ENCODE measurements around the gene CDH4.

CDH4 gene

GRCh38 chr20:61803915-61804751 is 552.1 kb downstream of the CDH4 start:
- TF ChIP-seq CTCF (IDR thresholded peaks at IDR 0.05) (no peak), ZFX (IDR thresholded peaks at IDR 0.05; ENCODE audit: borderline replicate concordance) (no peak)
- H3K27ac ChIP-seq, result no peak overlapping the region

DNA sequence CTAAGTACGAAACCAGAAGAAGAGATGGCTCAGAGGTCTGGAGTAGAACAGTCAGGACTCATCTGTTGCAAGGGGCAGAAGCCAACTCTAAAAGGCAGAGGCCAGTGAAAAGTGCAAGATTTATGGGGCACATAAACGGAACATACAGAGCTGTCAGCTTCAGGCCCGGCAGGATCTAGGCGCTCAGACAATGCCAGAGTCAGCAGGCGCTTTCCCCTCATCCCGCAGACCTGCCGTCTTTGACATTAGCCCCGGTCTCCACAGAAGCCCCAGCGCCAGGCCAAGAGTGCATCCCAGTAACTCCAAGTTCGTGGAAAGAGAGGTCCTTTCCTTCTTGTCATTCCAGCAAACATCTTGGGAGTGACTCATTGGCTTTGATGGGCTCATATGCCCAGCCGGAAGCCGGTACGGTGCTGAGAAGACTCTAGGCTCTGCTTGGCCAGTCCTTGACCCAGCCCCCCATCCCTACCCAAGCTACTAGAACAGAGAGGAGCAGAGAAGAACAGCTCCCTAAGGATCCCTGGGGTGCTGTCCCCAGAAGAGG is 552.8 kb downstream of the CDH4 start:
- TF ChIP-seq CTCF (IDR thresholded peaks at IDR 0.05), result no peak
- TF ChIP-seq ZFX (IDR thresholded peaks at IDR 0.05; ENCODE audit: borderline replicate concordance), result no peak
- H3K27ac ChIP-seq, result no peak overlapping the region

DNA sequence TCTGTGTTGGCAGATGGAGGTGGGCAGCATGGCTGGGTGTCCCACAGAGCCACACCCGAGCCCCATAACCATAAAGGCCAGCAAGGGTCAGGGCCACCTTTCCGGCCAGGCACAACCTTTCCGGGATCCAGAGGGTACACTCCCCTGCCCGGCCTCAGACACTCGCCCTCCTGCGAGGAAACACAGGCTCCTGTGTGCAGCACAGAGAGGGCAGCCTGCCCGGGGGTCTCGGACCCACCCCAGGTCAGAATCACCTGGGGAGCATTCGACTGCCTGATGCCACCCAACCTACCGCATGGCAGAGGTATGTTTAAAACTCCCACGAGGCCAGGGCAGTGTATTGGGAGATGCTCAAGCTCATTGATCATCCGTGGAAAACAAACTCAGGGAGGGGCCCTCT is 553.3 kb downstream of the CDH4 start:
- H3K27ac ChIP-seq, result no peak overlapping the region
- TF ChIP-seq ZFX (IDR thresholded peaks at IDR 0.05; ENCODE audit: borderline replicate concordance) (no peak), CTCF (IDR thresholded peaks at IDR 0.05) (no peak)

- TF ChIP-seq CTCF (IDR thresholded peaks at IDR 0.05) (no peak), ZFX (IDR thresholded peaks at IDR 0.05; ENCODE audit: borderline replicate concordance) (no peak)
These were observed 553.7 kb downstream of the CDH4 start for GRCh38 chr20:61805781-61806180.

GRCh38 chr20:61806314-61806713 is 554.3 kb downstream of the CDH4 start:
- TF ChIP-seq ZFX (IDR thresholded peaks at IDR 0.05; ENCODE audit: borderline replicate concordance), result no peak
- TF ChIP-seq CTCF (IDR thresholded peaks at IDR 0.05), result no peak
- H3K27ac ChIP-seq, result no peak overlapping the region

More at GRCh38 chr20:61805781-61806180, 553.7 kb downstream of the CDH4 start:
- no peak overlapping the region for H3K27ac ChIP-seq

GRCh38 chr20:61806995-61807394 is 554.9 kb downstream of the CDH4 start:
- TF ChIP-seq ZFX (IDR thresholded peaks at IDR 0.05; ENCODE audit: borderline replicate concordance), result no peak
- no peak for TF ChIP-seq CTCF (IDR thresholded peaks at IDR 0.05)
- no peak overlapping the region for H3K27ac ChIP-seq

DNA sequence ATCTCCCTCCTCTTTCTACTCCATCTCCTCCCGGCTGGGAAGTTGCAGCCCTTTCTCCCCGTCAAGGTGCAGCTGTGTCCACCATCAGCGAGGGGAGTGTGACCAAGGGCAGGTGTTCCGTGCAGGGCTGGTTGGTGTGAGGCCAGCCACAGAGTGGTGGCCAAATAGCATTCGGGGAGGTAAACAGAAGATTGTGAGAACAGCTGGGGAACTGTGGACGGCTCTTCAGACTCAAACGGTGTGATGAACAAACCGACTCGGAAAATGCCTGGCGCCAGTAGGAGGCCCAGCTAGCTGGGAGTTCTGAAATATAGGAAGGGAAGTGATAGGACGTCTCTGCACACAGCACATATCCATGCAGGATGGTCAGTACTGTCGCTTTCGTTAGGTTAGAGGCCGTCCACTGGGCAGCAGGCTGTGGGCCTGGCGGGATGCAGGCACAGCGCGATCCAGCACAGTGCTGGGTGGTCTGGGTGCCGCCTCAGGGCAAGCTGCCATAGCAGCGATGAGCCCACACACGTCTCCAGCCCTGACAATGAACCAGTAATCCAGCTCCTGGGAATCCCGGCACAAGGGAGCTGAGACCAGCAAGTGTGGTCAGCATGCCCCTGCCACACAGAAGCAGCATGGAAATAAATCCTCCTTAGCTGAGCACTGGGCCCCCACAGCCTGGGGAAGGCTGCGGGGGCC is 555.6 kb downstream of the CDH4 start:
- H3K27ac ChIP-seq, result no peak overlapping the region
- TF ChIP-seq CTCF (IDR thresholded peaks at IDR 0.05), result no peak
- TF ChIP-seq ZFX (IDR thresholded peaks at IDR 0.05; ENCODE audit: borderline replicate concordance), result no peak
